Peyer's patch (tissue), 4 donors: ENCODE data around the gene TKTL2. TPM values are rescaled to one million over a fixed set of nuclear protein-coding genes. Genes with fewer than 3 reads are reported as not detected.
"Not testable (repeated sequence)": the region's sequence is repeated elsewhere in the genome, so short reads cannot be mapped to it uniquely, and the experiment has no call there.

Experiments used
- DNase-seq, 3 donors: peaks; one replicate each; pipeline ENCODE4 v3.0.0-alpha.2; 2017 to 2019
- H3K27ac ChIP-seq, 4 donors: fragments of 200-600 bp; sonication (generic); one replicate each; pipeline ENCODE4 v1.5.1; 2016 to 2019
- H3K27me3 ChIP-seq, 2 donors: fragments of 200-600 bp; sonication (generic); one replicate each; pipeline ENCODE4 v1.5.1; 2019
- H3K36me3 ChIP-seq, 3 donors: fragments of 200-600 bp; sonication (generic); one replicate each; pipeline ENCODE4 v1.5.1; 2016 to 2019
- H3K4me1 ChIP-seq, 4 donors: fragments of 200-600 bp; sonication (generic); one replicate each; pipeline ENCODE4 v1.5.1; 2016 to 2019
- H3K4me3 ChIP-seq, 4 donors: fragments of 200-600 bp; sonication (generic); 1 replicate in 3 of 4; 2 replicates in 1 of 4; pipeline ENCODE4 v1.5.1; 2016 to 2019; ENCODE audit warnings: mild to moderate bottlenecking in 1 of 4
- H3K9me3 ChIP-seq, 4 donors: fragments of 200-600 bp; sonication (generic); one replicate each; pipeline ENCODE4 v1.5.1; 2016 to 2019; ENCODE audit warnings: mild to moderate bottlenecking in 1 of 4
- CTCF ChIP-seq, 6 experiments: fragments of 450-650 bp in 4 of 6; fragments of 200-600 bp in 2 of 6; sonication (generic) in 1 of 6; IDR thresholded peaks; one replicate each; pipeline ENCODE4 v1.5.1; 2017 to 2019; ENCODE audit warnings: antibody characterized with exemption in 6 of 6, mild to moderate bottlenecking in 3 of 6, moderate library complexity in 1 of 6
- POLR2A ChIP-seq, 2 donors: fragments of 450-650 bp; IDR thresholded peaks; one replicate each; pipeline ENCODE4 v1.5.1; 2017; ENCODE audit warnings: antibody characterized with exemption in 2 of 2, mild to moderate bottlenecking in 2 of 2, moderate library complexity in 2 of 2
- total RNA-seq, 4 donors: library from RNA; depleted of rRNA; stranded (reverse); fragments of >200 nt; gene quantifications; one replicate each; pipeline ENCODE4 v1.1.0, GENCODE V29; 2016

Gene TKTL2
- total RNA-seq, 4 donors from 2014 or later: not detected

GRCh38 chr4:163447481-163447880 is 26.1 kb downstream of the TKTL2 start:
- no peak overlapping the region for H3K4me3 ChIP-seq
- no peak for TF ChIP-seq CTCF (IDR thresholded peaks at IDR 0.05)
- TF ChIP-seq POLR2A (IDR thresholded peaks at IDR 0.05): no peak
- DNase-seq: no peak
- H3K36me3 ChIP-seq: no peaks in the 10 kb centered on the region
- H3K9me3 ChIP-seq: no peaks in the 10 kb centered on the region
- no peaks in the 10 kb centered on the region for H3K4me1 ChIP-seq
- H3K27me3 ChIP-seq: no peaks in the 10 kb centered on the region
- no peak overlapping the region for H3K27ac ChIP-seq

- not testable (repeated sequence) for H3K4me3 ChIP-seq, H3K36me3 ChIP-seq, H3K4me1 ChIP-seq, H3K27me3 ChIP-seq, H3K27ac ChIP-seq, H3K9me3 ChIP-seq, DNase-seq
These were observed 26.5 kb downstream of the TKTL2 start for GRCh38 chr4:163447023-163447422.

DNA sequence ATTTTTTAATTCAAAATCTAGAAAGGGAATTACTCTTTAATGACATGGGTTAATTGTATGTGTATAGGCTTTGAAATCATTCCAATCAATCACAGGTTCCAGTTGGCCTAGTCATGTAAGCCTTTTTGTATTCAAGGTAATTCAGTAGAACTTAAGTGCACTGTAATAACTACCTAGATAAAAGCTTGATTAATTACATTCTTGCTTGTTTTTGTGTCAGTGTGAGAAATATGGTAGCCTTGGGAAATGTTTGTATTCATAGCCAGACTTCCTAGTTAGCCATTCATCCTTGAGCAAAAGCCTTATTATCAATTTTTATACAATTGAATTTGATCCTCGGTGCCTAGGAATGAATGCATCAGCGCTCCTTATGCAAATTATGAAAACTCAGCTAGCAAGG is 33.5 kb downstream of the TKTL2 start:
- no peak for DNase-seq
- no peak for TF ChIP-seq CTCF (IDR thresholded peaks at IDR 0.05)
- TF ChIP-seq POLR2A (IDR thresholded peaks at IDR 0.05): no peak
- H3K4me1 ChIP-seq: no peaks in the 10 kb centered on the region
- no peak overlapping the region for H3K27ac ChIP-seq
- H3K9me3 ChIP-seq: no peaks in the 10 kb centered on the region
- no peaks in the 10 kb centered on the region for H3K27me3 ChIP-seq
- H3K4me3 ChIP-seq: no peak overlapping the region
- no peaks in the 10 kb centered on the region for H3K36me3 ChIP-seq

Other genes starting within 250 kb of the TKTL2 start
- 1 to 10 TPM in 2 of 4 donors, under 1 TPM in 1, not detected in 1; 0.95 to 1.8 (median 1.6) TPM for gene NPY1R, start 141.2 kb downstream of the TKTL2 start, total RNA-seq
- gene NPY5R, start 129.9 kb downstream of the TKTL2 start, total RNA-seq: 1 to 10 TPM in 1 of 4 donors, not detected in 3; 1.7 TPM
- gene TMA16, start 20.9 kb upstream of the TKTL2 start, total RNA-seq: 10 to 100 TPM in 3 of 4 donors, 1 to 10 TPM in 1; 6.1 to 26.4 (median 15.1) TPM